WTC11 (cell line): ENCODE results near the gene C5orf47.

ENCODE experiments used
- CREM ChIP-seq: sonication (generic); formaldehyde crosslinking; IDR thresholded peaks from 2 replicates; pipeline ENCODE4 v1.8.1; 2022; ENCODE audit warnings: mild to moderate bottlenecking, missing genetic modification reagents, moderate library complexity
- HMGA2 ChIP-seq: fragments of 250-450 bp; sonication (Bioruptor Pico); IDR thresholded peaks from 2 replicates; pipeline ENCODE4 v1.4.0; 2021; ENCODE audit warnings: mild to moderate bottlenecking, moderate library complexity
- TF ChIP-seq, protein P1 (sequence below): sonication (generic); formaldehyde crosslinking; IDR thresholded peaks from 2 replicates; pipeline ENCODE4 v1.8.1; 2023; ENCODE audit warnings: mild to moderate bottlenecking, moderate library complexity, missing genetic modification reagents

DNA sequence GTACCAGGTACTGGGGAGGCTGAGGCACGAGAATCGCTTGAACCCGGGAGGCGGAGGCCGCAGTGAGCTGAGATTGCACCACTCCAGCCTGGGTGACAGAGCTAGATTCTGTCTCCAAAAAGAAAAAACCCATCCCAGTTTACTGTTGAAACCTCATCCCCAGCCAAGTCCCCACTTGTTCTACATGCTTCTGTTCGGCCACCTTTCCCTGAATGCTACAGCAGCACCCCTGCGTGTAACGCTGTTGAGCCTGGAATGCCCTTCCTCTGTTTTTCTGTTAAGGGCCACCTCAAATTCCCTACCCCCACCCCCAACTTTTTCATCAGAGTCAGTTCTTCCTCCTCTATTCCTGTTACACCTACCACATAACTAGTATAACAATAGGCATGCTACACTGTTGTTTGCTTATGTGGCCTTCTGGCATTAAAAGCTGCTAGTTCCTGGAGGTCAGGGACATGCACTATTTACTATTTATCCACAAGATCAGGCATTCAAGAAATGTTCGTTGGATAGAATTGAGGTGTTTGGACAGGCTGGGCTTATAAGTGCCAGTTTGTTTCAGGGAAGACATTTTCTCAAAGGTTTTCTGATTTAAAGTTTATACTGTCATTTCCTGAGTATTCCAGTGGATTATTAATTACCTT is 47.1 kb upstream of the C5orf47 start:
- TF ChIP-seq HMGA2 (CRISPR knock-in tag) (no peak), CREM (no peak)
- TF ChIP-seq, protein P1, sequence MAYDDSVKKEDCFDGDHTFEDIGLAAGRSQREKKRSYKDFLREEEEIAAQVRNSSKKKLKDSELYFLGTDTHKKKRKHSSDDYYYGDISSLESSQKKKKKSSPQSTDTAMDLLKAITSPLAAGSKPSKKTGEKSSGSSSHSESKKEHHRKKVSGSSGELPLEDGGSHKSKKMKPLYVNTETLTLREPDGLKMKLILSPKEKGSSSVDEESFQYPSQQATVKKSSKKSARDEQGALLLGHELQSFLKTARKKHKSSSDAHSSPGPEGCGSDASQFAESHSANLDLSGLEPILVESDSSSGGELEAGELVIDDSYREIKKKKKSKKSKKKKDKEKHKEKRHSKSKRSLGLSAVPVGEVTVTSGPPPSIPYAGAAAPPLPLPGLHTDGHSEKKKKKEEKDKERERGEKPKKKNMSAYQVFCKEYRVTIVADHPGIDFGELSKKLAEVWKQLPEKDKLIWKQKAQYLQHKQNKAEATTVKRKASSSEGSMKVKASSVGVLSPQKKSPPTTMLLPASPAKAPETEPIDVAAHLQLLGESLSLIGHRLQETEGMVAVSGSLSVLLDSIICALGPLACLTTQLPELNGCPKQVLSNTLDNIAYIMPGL (CRISPR knock-in tag): no peak
